Cardiac ventricle fibroblast (primary cell): ENCODE data around the gene DNAJC5. TPM values are rescaled to one million over a fixed set of nuclear protein-coding genes. Genes with fewer than 3 reads are reported as not detected.

Experiments used
- total RNA-seq: library from RNA; depleted of rRNA; stranded (reverse); fragments of >200 nt; gene quantifications from 2 replicates; pipeline ENCODE4 v1.2.3, GENCODE V29; 2015

DNAJC5 gene, protein sequence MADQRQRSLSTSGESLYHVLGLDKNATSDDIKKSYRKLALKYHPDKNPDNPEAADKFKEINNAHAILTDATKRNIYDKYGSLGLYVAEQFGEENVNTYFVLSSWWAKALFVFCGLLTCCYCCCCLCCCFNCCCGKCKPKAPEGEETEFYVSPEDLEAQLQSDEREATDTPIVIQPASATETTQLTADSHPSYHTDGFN
- total RNA-seq: 33.3 and 34.3 TPM in 2 replicates

DNA sequence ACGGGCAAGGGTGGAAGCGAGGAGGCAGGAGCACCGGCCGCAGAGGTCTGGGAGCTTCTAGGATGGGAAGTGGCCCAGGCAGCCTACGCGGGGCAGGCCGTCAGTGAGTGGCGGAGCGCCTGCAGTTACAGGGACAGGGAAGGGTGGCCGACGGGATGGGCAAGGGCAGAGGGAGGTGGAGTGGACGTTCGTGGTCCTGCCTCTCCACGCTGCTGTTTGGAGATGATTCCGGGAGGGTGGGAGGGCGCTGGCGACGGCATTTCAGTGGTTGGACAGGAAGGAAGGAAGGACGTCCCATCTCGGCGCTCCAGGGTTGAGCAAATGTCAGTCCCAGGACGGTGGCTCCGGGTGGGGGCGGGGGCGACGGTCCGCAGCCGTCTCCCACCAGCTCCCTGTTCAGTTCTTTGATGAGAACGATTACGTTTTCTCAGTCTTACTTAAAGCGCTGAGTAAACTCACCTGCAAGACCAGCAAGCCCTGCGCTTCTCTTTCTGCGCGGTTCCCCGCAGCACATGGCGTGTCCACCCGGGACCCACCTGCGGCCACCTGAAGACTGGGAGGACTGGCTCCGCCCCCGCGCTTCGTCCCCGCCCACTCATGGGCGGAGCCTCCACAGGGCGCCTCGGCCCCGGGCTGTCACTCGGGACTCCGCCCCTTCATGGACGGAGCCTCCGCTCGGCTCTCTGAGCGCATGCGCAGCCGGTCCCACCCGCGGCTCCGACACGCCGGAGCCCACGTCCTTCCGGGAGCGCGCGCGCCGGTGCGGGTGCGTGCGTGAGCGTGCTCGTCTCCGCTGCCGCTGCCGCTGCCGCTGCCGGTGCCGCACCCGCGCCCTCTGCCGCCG lies at the start of gene DNAJC5:
Gene DNAJC5, plus strand, starts transcription at position 769 of the 844 bp plus-strand sequence. CDS start 33,220 bp downstream, outside the sequence.

DNA sequence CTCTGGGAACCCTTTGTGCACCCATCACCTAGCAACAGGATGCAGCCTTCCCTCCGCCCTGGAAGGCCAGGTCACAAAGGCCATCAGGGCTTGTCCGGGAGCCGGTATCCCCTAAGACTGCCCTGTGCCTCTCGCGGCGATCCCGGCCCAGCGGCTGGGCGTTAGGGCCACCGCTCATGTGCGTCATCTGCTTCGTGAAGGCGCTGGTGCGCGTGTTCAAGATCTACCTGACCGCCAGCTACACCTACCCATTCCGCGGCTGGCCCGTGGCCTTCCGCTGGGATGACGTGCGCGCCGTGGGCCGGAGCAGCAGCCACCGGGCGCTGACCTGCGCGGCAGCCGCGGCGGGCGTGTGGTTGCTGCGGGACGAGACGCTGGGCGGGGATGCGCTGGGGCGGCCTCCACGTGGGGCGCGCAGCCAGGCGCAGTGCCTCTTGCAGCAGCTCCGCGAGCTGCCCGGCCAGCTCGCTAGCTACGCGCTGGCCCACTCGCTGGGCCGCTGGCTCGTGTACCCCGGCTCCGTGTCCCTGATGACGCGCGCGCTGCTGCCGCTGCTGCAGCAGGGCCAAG lies 33.5 kb upstream of the DNAJC5 start, which contains the start of gene ABHD16B:
Gene ABHD16B, plus strand, starts transcription at position 134 of the 570 bp plus-strand sequence. Its CDS starts 43 bp downstream, at position 177.

DNA sequence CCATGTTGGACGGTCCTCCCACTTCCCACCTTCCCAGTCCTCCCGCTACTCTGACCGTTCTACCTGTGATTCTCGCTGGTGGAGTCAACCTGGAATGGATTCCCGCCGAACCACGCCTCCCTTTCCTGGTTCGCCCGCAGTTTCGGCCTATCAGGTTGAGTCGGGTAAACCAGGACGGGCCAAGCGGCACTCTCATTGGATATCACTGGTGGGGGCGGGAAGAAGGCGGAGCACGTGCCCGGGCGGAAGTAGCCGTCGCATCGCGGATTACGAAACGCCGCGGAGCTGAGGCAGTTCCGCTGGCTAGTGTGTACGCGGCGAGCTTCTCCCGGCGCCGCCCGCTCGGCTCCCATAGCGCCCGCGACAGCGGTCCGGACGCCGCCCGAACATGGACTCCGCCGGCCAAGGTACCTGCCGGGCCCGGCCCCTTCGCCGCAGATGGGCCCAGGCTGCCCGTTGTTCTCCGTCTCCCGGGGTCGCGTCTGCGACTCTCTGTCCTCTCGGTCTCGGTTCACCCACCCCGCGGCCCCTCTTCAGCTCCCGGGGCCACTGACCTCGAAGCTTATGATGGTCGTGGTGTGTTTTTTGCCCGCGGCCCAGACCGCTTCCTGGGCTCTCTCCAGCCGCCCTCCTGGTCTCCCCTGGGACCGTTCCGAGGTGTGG lies 29.8 kb upstream of the DNAJC5 start, which contains the start of gene TPD52L2:
Gene TPD52L2, plus strand, starts transcription at position 293 of the 663 bp plus-strand sequence. Its CDS starts 96 bp downstream, at position 389.

DNA sequence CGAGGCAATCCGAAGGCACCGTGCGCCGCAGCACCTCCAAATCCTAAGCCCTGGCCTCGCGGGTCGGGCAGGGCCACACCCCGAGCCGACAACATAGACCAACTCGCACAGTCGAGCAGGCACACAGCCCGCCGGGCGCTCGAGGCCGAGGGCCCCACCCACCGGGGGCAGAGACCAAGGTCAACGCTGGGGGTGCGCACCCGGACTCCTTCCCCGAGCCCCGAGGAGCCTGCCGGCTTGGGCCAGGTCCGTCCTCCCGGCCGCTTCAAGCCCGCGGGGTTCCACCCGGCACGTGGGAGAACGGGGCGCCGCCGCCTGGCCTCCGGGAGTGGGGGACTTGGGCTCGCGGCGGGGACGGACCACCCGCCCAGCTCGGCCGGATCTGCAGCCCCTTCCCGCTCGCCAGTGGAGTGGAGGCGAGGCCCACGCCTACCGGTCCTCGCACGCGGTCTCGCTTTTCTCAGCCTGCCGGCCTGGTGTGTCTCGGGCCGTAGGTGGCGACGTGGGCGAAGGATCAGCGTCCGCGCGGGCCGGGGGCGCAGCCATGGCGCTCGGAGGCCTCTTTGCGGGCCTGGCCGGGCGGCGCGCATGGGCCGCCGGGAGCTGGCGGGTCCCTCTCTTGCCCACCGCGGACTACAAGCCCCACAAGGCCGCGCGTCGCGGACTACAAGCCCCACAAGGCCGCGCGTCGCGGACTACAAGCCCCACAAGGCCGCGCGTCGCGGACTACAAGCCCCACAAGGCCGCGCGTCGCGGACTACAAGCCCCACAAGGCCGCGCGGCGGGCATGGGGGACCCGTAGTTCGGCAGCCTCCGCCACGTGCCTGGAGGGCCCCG lies 61.1 kb downstream of the DNAJC5 start, which contains the start of gene UCKL1:
Gene UCKL1, minus strand, starts transcription at position 590 of the 837 bp plus-strand sequence. Its CDS starts 44 bp downstream, at position 546.

DNA sequence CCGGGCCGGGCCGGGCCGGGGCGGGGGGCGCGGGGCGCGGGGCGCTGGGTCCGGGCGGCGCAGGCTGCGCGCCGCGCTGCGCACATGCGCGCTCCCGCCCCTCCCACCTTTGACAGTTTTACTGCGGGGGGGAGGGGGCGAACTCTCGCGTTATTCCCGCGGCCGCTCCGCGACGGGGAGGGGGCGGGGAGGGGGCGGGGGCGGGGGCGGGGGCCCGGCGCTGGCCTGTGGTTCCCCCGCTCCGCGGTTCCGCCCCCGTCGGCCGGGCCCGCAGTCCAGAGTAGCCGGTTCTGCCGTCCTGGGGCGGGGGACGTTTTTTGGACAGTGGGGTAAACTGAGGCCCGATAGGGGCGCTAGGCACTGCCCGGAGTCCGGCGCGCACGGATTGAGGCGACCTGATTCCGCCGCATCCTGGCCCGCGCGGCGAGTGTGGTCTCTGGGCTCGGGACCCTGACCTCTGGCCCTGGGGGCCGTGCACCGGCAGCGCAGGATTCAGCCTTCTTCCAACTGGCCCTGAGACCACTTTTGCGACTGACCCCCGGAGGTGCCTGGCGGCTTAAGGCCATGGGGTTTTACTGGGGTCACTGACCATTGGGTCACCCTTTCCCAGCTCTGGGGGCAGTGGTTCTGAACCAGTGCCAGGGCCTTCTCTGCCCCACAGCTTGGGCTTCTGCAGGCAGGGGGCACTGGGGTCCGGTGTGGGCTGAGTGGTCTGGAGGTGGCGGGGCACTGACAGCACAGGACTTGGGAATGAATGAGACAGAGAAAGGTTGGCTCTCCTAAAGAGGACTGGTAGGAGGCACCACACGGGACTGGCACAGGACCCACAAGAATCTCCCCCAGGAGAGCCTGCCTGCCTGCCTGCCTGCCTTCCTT lies 75.2 kb downstream of the DNAJC5 start, which contains the start of gene ZNF512B:
Gene ZNF512B, minus strand, starts transcription at position 93 of the 876 bp plus-strand sequence. CDS start 1,980 bp downstream, outside the sequence.

DNA sequence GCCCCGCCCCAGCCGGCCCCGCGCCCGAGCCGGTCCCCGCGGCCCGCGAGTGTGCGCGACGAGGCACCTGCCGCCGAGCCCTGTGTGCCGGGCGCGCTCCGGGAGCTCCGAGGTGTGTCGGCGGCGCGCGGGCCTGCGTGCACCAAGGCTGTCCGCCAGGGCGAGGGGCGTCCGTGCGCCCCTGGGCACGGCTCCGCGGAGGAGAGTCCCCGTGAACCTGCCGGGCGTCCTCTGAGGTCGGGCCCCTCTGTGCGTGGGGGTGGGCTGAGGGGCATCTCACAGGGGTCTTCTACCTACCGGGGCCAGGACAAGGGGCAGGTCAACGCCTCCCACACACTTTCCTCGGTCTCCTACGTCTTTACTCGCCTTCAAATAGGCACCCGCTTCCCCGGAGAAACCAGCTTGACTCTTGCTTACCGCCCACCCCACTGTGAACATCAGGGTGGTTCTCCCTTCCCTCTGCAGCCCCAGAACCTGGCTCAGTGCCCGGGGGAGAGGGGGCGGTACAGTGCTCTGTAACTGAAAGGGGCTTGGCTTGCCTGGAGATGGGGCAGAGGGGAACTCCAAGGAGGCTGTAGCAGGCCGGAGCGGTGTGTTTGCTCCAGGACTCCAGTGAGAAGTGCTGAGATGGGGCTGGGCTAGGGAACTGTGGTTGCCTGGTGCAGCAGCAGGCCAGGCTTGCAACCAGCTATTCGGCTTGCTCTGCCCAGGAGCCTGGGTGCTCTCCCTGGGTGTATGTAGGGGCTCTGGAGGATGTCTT lies 84.8 kb downstream of the DNAJC5 start, which contains the start of gene SAMD10:
Gene SAMD10, minus strand, starts transcription at position 86 of the 760 bp plus-strand sequence. CDS start 175 bp downstream, outside the sequence.

DNA sequence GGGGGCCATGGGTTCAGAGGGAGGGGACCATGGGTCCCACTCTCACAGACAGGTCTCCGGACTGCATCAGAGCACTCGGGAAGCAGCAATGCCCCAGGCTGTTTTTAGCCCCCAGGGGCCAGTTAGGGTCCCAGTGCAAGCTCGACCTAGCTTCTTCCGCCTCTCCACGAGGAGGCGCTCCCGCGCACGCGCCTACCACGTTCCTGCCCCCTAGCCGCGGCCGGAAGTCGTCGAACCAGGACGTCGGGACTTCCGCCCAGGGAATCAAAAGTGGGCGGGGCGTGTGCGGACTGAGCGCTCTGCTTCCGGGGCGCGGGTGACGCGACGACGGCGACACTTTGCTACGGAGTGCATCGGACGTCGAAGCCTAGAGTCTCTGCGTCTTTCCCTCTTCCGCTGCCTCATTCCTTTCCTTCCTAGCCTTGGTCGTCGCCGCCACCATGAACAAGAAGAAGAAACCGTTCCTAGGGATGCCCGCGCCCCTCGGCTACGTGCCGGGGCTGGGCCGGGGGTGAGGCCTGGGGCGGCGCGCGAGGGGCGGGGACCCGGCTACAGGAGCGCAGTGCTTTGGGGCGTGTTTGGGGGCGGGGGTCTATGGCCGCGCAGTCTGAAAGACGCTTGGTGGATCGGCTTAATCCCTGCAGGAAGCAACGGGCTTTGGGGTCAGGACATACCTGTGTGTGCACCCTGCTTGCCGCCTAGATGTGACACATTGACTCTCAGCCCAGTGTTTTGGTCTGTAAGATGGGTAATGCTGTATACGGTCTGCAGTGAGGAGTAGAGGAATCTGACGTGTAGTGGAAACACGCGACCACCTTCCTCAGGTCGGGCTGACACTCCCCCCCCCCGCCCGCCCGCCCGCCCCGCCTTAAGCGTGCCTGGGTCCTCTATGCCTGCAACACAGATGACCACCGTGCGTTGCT lies 86.1 kb downstream of the DNAJC5 start, which contains the start of gene PRPF6:
Gene PRPF6, plus strand, starts transcription at position 327 of the 923 bp plus-strand sequence. Its CDS starts 114 bp downstream, at position 441.

Other genes starting within 250 kb of the DNAJC5 start
- gene STMN3, start 241.7 kb upstream of the DNAJC5 start, total RNA-seq: 41.1 and 41.4 TPM in 2 replicates
- gene RTEL1, start 236.8 kb upstream of the DNAJC5 start, total RNA-seq: 8.2 and 14.4 TPM in 2 replicates
- gene TNFRSF6B, start 198.5 kb upstream of the DNAJC5 start, total RNA-seq: 2.5 and 3.1 TPM in 2 replicates
- gene ARFRP1, start 187.2 kb upstream of the DNAJC5 start, total RNA-seq: 22.8 and 32.0 TPM in 2 replicates
- 15.8 and 16.9 TPM in 2 replicates for gene ZGPAT, start 187.1 kb upstream of the DNAJC5 start, total RNA-seq
- 1.1 and 2.9 TPM in 2 replicates for gene LIME1, start 158.5 kb upstream of the DNAJC5 start, total RNA-seq
- gene SLC2A4RG, start 155.3 kb upstream of the DNAJC5 start, total RNA-seq: 39.2 and 69.8 TPM in 2 replicates
- gene ZBTB46, start 63.9 kb upstream of the DNAJC5 start, total RNA-seq: 3.0 and 6.2 TPM in 2 replicates
- not detected in 2 replicates for gene ABHD16B, start 33.6 kb upstream of the DNAJC5 start, total RNA-seq
- 92.1 and 109 TPM in 2 replicates for gene TPD52L2, start 29.9 kb upstream of the DNAJC5 start, total RNA-seq
- 9.9 and 12.8 TPM in 2 replicates for gene UCKL1, start 61.3 kb downstream of the DNAJC5 start, total RNA-seq
- 13.3 and 14.0 TPM in 2 replicates for gene ZNF512B, start 74.8 kb downstream of the DNAJC5 start, total RNA-seq
- not detected in 2 replicates for gene SAMD10, start 84.5 kb downstream of the DNAJC5 start, total RNA-seq
- 52.2 and 56.1 TPM in 2 replicates for gene PRPF6, start 86.0 kb downstream of the DNAJC5 start, total RNA-seq
- 0.34 and 0.87 TPM in 2 replicates for gene C20orf204, start 141.1 kb downstream of the DNAJC5 start, total RNA-seq
- gene SOX18, start 154.5 kb downstream of the DNAJC5 start, total RNA-seq: 1.7 and 3.2 TPM in 2 replicates
- gene TCEA2, start 168.1 kb downstream of the DNAJC5 start, total RNA-seq: 26.6 and 26.8 TPM in 2 replicates
- 8.2 and 11.9 TPM in 2 replicates for gene RGS19, start 184.4 kb downstream of the DNAJC5 start, total RNA-seq
- gene OPRL1, start 185.0 kb downstream of the DNAJC5 start, total RNA-seq: 0.34 and 0.44 TPM in 2 replicates
- gene LKAAEAR1, start 189.3 kb downstream of the DNAJC5 start, total RNA-seq: 2.1 TPM in 2 replicates
- gene NPBWR2, start 212.4 kb downstream of the DNAJC5 start, total RNA-seq: not detected in 2 replicates